Measurements from ENCODE around the gene SLC34A3. TPM values are rescaled to one million over a fixed set of nuclear protein-coding genes. Genes with fewer than 3 reads are reported as not detected.
"Not testable (repeated sequence)": the region's sequence is repeated elsewhere in the genome, so short reads cannot be mapped to it uniquely, and the experiment has no call there.

The SLC34A3 gene
- total RNA-seq, 4 donors from 2014 or later = not detected

- DNase-seq (ENCODE audit: extremely low spot score) = peak; percentile 93
- TF ChIP-seq POLR2AphosphoS5 (IDR thresholded peaks at IDR 0.05) (peak in 1 of 2 donors; percentile 36), POLR2A (IDR thresholded peaks at IDR 0.05; ENCODE audit: low read depth) (peak; percentile 51), EP300 (IDR thresholded peaks at IDR 0.05) (no peak)
- Histone ChIP-seq H3K9me3 (no peaks in the 10 kb centered on the region), H3K27me3 (no peaks in the 10 kb centered on the region), H3K4me1 (peaks cover 69 to 81% (median 76%) of the 10 kb centered on the region in 4 donors), H3K4me3 (peak overlapping the region; percentile 76 to 99 (median 83)), H3K36me3 (peaks cover 13 to 25% (median 19%) of the 10 kb centered on the region in 4 donors), H3K27ac (replicated peaks in 1 of 4) (peak overlapping the region; percentile 95 to 98 (median 98))
- WGBS = 1% methylated on average over 16 of the region's 58 CpGs
- intact Hi-C loops (cut with DNase I) = no loop called here
These were observed 9.7 kb downstream of the SLC34A3 start for GRCh38 chr9:137240318-137240840.

GRCh38 chr9:137240841-137241489, 10.3 kb downstream of the SLC34A3 start, which contains the start of gene TUBB4B:
TUBB4B (plus strand) TSS chr9:137241287; CDS start chr9:137241361, 74 bp downstream.
- Histone ChIP-seq H3K4me1 (peaks cover 65 to 75% (median 70%) of the 10 kb centered on the region in 4 donors), H3K27ac (replicated peaks in 1 of 4) (peak within 1 kb of the TSS; percentile 95 to 98 (median 98)), H3K27me3 (no peaks in the 10 kb centered on the region), H3K9me3 (no peaks in the 10 kb centered on the region), H3K4me3 (peak within 1 kb of the TSS; percentile 79 to 99 (median 86)), H3K36me3 (peaks cover 13 to 25% (median 19%) of the 10 kb centered on the region in 4 donors)
- WGBS = 2% methylated on average over 12 of the region's 67 CpGs
- TF ChIP-seq POLR2AphosphoS5 (IDR thresholded peaks at IDR 0.05) = peak; percentile 95 to 100
- TF ChIP-seq EP300 (IDR thresholded peaks at IDR 0.05) = no peak
- peak in 1 of 3 experiments; percentile 38 for TF ChIP-seq CTCF (IDR thresholded peaks at IDR 0.05)
- TF ChIP-seq POLR2A (IDR thresholded peaks at IDR 0.05; ENCODE audit: low read depth) = peak; percentile 100
- intact Hi-C loops (cut with DNase I) = no loop called here
- peak; percentile 100 for DNase-seq (ENCODE audit: extremely low spot score)

GRCh38 chr9:137241490-137242268, 11.0 kb downstream of the SLC34A3 start:
- Histone ChIP-seq H3K9me3 (no peaks in the 10 kb centered on the region), H3K36me3 (peaks cover 13 to 25% (median 19%) of the 10 kb centered on the region in 4 donors), H3K27me3 (no peaks in the 10 kb centered on the region), H3K27ac (replicated peaks in 1 of 4) (peak overlapping the region; percentile 95 to 98 (median 96)), H3K4me1 (peaks cover 58 to 68% (median 63%) of the 10 kb centered on the region in 4 donors), H3K4me3 (peak overlapping the region; percentile 79 to 99 (median 86))
- TF ChIP-seq EP300 (IDR thresholded peaks at IDR 0.05) = no peak
- TF ChIP-seq POLR2AphosphoS5 (IDR thresholded peaks at IDR 0.05) = no peak
- TF ChIP-seq POLR2A (IDR thresholded peaks at IDR 0.05; ENCODE audit: low read depth) = no peak
- TF ChIP-seq CTCF (IDR thresholded peaks at IDR 0.05) = no peak
- intact Hi-C loops (cut with DNase I) = no loop called here
- no peak for DNase-seq (ENCODE audit: extremely low spot score)
- no CpG with 5 or more reads among the region's 83 CpGs for WGBS

- no peaks in the 10 kb centered on the region for H3K9me3 ChIP-seq
- H3K4me1 ChIP-seq = peaks cover 50 to 59% (median 56%) of the 10 kb centered on the region in 4 donors
- peaks cover 13 to 25% (median 19%) of the 10 kb centered on the region in 4 donors for H3K36me3 ChIP-seq
- H3K4me3 ChIP-seq = peak overlapping the region; percentile 79 to 99 (median 86)
- no peak for DNase-seq (ENCODE audit: extremely low spot score)
- peak overlapping the region; percentile 95 to 98 (median 96) for H3K27ac ChIP-seq (replicated peaks in 1 of 4)
- H3K27me3 ChIP-seq = no peaks in the 10 kb centered on the region
- intact Hi-C loops (cut with DNase I) = no loop called here
- 67% methylated on average over 26 of the region's 36 CpGs for WGBS
- TF ChIP-seq POLR2A (IDR thresholded peaks at IDR 0.05; ENCODE audit: low read depth) (no peak), POLR2AphosphoS5 (IDR thresholded peaks at IDR 0.05) (no peak)
These were observed 11.8 kb downstream of the SLC34A3 start for GRCh38 chr9:137242269-137243203.

GRCh38 chr9:137243266-137243625, 12.5 kb downstream of the SLC34A3 start:
- peaks cover 13 to 25% (median 19%) of the 10 kb centered on the region in 4 donors for H3K36me3 ChIP-seq
- H3K27ac ChIP-seq (replicated peaks in 1 of 4); H3K4me3 ChIP-seq; intact Hi-C loops (cut with DNase I); DNase-seq (ENCODE audit: extremely low spot score); H3K9me3 ChIP-seq; H3K27me3 ChIP-seq: not testable (repeated sequence)
- H3K4me1 ChIP-seq = peaks cover 43 to 52% (median 51%) of the 10 kb centered on the region in 4 donors
- 86% methylated on average over 18 of the region's 18 CpGs for WGBS
